NCI-H146 treated with DMSO at 0.1 percent for 48 hours (cell line): ENCODE measurements around the gene AKR1C1.
"Not testable (repeated sequence)": the region's sequence is repeated elsewhere in the genome, so short reads cannot be mapped to it uniquely, and the experiment has no call there.

ENCODE experiments used
- DNase-seq: peaks from one replicate; lab custom pipeline; 2025; ENCODE audit not compliant: unreplicated experiment; lab: John Stamatoyannopoulos, UW

Gene AKR1C1

DNA sequence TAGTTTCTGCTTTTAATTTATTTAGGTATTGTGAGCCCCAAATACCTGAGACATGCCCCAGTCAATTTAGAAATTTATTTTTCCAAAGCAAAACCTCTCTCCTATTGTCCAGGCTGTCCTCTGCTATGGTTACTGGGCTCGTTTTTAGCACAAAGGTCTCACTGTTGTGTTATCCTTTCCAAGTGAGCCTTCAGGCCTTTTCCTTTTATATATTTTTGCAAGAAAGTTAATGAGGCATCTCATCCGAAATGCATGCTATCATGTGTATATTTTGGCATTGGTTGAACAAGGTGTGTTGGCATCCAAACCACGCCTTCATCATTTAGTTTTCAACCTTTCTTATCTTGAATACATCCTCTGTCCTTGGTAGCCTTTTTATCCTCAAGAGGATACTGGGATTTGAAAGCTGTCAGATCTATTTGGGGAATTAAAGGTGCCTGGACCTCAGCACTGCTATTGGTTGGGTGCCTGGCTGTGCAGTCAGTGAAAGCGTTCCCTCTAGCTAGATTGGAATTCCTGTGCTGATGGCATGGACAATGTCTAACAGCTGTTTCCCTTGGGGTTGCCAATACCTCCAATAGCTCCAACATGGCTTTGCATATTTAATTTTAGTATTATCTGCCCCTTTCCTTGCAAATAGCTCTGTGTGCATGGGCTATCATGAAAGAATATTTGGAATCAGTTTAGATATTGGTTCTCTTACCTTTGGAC lies 51.1 kb downstream of the AKR1C1 start:
- DNase-seq = not testable (repeated sequence)

DNA sequence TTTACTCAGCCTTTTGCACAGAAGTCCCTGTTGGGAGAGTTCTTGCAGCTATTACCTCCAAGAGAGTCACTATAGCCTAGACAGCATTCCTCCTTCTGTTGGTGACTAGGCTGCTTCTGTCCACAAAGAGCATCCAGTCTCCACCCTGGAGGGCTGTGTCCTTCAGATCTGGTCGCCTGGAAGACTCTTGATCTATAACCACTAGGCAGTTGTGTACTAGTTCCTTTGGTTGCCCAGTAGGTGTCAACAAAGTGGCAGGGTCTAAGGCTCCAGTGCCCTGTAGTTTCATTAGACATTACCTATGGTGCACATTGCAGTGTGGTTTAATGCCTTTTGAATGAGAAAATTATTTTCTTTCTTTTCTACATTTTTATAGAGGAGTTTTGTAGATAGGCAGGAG lies 51.7 kb downstream of the AKR1C1 start:
- DNase-seq = peak; percentile 17

DNA sequence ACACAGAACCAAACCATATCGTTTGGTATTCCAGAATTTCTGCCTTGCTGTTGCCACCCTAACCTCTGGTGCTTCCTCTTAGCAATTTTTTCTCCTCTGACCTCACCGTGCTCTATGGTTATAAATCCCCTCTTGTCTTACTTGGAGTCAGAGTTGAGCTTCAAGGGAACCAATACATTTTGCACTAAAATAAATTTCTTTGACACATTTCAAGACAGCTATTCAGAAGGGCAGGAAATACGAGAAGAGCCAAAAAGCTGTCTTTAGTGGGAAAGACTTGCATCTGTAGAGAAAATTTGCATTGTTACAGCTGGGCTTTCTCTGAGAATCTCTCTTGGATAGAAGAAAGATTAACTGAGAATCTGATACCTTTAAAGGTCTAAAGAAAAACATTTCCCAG lies 54.9 kb downstream of the AKR1C1 start:
- no peak for DNase-seq

DNA sequence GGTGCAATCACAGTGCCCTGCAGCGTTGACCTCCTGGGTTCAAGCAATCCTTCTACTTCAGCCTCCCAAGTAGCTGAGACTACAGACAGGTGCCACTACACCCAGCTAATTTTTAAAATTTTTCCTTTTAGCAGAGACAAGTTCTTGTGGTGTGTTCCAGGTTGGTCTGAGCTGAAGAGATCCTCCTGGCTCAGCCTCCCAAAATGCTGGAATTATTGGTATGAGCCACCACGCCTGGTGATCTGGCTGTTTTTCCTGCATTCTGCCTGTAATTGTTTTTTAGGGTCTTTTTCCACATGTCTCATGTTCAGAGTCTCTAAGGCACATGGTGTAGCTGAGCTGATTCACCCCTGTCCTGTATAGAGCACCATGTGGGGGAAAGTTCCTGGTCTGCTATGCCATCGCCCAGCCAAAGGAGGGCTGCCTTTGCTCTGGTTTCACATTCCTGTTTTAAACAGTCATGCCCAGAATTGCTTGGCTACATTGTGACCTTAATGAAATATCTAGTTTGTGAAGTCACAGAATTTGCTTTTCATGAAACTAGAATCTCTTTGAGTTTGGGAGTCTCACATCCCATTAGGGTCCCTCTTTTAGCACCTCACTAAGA lies 55.6 kb downstream of the AKR1C1 start:
- DNase-seq = peak; percentile 25

DNA sequence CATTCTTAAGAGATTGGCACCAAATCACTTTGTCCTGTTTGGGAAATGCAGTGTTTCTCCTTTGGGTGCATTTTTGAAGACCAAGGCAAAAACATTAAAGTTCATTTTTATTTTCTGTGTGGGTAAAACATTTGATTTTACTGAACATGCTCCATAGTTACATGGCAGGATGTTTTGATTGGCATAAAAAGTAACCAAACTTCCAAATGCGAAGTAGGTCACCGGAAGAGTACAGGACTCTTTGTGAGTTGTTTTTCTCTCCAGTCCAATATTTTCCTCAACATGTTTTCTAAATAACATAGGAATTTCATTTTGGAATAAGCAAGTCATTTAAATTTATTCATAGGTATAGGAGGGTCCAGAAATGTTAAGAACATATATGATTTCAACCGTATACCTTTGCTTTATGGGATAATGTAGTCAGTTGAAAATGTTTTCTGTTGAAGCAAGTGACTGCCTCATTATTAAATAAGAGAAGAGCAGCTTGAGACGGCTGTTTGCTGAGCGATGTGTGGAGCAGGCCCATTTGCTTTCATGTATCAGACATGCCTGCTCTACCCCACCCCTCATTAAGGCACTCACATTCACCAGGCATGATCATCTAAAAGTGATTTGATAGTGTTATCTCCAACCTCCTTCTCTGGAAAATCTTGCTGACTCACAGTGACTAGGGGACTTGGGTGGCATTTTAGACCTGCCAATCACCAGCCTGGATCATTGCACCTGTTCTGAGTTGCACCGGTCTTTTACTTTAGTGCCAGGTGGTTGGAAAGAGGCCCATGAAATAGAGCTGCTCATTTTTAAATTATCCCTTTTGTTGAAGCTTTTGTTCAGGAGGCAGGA lies 56.8 kb downstream of the AKR1C1 start:
- DNase-seq = peak; percentile 96

DNA sequence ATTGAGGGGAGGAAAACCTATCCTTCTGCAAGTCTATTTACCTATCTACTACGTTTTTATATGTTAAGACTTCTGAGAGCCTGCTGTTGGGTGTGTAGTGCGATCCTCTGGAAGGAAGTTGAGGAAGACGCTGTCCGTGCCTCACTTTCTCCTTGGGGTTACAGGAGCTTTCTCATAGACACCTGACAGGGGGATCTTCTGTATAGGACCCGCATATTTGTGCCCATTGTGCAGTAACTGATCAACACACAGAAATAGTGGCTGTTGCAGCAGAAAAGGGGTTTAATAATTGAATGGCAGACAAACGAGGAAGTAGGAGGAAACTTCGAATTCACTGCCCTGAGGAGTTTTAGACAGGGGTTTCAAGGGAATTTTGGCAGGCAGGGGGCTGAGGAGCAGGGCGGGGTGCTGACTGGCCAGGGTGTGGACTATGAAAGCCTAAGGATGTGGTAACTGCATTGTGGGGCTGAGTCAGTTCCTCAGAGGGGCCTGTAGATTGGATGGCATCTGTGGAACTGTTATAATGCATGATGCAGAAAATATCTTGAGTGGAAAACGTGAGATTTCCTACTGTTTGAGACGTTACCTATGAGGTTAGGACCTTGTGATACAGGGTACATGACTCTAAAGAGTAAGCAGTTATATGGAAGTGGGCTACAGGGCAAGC lies 58.5 kb downstream of the AKR1C1 start:
- DNase-seq = not testable (repeated sequence)

DNA sequence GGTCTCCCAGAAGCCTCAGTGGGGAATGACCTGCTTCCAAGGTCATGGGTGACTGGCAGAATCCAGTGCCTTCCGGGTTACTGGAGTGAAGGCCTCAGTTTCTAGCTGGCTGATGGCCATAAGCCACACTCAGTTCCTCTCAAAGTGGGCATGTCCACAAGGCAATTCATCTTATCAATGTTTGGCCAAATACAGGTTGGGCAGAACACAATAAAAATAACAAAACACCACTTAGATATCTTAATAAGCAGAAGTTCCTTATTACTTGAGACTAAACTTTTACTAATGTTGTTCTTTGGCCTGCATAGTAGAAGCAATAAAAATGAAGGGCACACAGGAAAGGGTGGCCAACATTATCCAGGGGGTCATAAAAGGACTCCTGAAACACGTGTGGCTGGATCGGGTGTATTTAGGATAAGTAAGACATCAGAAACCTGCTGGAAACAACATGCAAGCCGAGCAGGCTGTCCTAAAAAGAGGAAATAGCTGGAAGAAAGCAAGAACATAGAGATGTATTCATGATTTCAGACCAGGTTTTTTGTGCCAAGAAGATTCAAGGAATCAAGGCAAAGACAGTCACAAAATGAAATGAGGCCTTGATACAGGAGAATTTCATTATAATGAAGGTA lies 60.1 kb downstream of the AKR1C1 start:
- DNase-seq = no peak

DNA sequence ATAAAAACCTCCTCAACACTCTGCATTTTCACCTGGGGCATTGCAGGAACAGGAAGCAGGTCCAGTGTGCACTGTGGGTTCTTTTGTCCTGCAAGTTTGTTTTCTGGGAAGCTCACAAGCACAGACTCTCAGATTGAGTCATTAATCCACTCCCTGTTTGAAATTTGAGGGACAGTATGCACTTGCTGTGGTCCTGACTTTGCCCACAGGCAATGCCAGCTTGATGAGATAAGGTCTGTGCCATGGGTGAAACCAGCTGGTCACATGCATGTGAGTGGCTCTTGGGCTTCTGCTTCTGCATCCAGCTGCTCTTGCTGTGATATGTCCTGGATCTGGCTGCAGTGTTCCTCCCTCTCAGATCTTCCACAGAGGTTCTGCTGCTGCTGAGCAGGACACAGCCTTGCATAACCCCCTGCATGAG lies 62.3 kb downstream of the AKR1C1 start:
- not testable (repeated sequence) for DNase-seq

DNA sequence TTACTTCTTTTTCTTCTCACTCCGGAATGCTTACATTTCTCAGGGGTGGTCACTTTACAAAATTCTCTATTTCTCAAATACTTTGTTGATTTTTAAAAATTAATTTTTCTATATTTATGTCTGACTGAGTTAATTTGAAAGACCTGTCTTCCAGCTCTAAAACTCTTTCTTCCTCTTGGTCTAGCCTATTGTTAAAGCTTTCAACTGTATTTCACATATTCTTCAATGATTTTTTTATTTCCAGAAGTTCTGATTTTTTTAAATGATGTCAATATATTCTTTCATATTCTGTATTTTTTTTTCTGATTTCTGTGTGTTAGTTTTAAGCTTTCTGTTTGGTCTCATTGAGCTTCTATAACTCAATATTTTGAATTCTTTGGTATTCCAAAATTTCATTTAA lies 67.8 kb downstream of the AKR1C1 start:
- no peak for DNase-seq

DNA sequence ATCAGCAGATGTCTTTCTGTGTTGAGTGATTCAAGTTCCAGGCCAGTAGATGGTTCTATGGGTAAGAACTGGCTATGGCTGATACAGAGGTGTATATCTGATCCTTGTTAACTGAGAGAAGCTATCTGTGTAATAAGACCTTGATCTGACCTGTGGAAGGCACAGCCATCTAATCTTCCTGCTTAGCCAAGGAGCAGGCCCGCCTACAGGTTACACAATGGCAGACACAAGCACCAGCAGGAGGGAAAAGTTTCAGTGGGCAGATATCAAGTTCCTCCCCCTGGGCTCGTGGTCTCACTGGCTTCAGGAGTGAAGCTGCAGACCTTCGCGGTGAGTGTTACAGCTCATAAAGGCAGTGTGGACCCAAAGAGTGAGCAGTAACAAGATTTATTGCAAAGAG lies 68.4 kb downstream of the AKR1C1 start:
- not testable (repeated sequence) for DNase-seq

DNA sequence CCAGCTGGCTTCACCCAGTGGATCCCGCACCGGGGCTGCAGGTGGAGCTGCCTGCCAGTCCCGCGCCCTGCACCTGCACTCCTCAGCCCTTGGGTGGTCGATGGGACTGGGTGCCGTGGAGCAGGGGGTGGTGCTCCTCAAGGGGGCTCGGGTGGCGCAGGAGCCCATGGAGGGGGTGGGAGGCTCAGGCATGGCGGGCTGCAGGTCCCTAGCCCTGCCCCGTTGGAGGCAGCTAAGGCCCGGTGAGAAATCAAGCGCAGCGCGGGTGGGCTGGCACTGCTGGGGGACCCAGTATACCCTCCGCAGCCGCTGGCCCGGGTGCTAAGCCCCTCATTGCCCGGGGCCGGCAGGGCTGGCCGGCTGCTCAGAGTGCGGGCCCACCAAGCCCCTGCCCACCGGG lies 69.2 kb downstream of the AKR1C1 start:
- not testable (repeated sequence) for DNase-seq
